CD4-positive, alpha-beta T cell treated with Interleukin-6 for 4 hours (primary cell): Measurements from ENCODE around the gene OCIAD2.
"Not testable (repeated sequence)": the region's sequence is repeated elsewhere in the genome, so short reads cannot be mapped to it uniquely, and the experiment has no call there.

ENCODE experiments used
- DNase-seq: peaks from one replicate; pipeline ENCODE4 v3.0.0-alpha.2; 2020; ENCODE audit warnings: mixed read lengths

The OCIAD2 gene

DNA sequence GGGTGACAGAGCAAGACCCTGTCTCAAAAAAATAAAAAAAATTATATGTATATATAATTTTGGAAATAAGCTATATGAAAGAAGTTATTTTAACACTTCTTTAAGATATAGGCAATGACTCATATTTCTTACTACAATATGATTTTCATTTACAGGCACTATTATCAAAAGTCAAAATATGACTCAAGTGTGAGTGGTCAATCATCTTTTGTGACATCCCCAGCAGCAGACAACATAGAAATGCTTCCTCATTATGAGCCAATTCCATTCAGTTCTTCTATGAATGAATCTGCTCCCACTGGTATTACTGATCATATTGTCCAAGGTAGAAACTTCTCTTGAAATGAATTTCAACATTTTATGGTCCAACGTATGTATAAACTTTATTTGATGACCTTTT, 54.9 kb downstream of the OCIAD2 start:
- no peak for DNase-seq

DNA sequence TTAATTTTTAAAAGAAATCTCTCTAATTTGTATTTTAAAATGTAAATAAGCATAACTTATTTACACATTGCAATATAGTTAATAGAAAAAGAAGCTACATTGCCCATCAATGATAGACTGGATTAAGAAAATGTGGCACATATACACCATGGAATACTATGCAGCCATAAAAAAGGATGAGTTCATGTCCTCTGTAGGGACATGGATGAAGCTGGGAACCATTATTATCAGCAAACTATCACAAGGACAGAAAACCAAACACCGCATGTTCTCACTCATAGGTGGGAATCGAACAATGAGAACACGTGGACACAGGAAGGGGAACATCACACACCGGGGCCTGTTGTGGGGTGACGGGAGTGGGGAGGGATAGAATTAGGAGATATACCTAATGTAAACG, 57.8 kb downstream of the OCIAD2 start:
- DNase-seq = not testable (repeated sequence)

GRCh38 chr4:48844843-48845242, 61.7 kb downstream of the OCIAD2 start:
- no peak for DNase-seq

DNA sequence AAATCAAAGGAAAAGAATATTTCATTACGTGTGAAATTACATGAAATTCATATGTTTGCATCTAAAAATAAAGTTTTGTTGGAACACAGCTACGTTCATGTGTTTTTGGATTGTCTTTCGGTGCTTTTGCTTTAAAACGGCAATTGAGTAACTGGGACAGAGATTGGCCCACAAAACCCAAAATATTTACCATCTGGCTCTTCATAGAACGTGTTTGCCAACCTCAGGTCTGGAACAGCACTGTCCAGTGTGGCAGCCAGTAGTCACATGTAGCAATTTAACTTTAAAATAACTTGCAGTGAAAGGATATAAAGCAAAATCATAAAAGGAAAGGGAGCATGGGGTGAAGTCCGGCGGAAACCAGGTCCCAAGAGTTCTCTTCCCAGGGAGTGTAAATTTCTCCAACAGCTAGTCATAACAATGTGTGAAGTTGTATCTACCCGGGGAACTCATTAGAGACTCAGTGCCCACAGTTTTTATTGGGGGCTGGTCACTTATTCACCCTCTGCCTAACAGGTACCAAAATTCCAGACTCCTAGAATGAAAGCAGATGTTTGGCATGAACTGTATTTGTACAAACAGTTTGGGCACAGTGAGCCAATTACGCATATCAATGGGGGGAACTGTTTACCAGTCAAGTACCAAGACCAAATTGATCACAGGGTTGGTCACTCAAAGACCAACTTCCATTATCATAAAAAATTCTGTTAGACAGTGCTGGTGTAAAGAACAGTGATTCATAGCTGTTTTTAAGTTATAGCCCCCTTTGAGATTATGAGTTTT, 65.3 kb downstream of the OCIAD2 start:
- DNase-seq = no peak

- DNase-seq = no peak
Measured at GRCh38 chr4:48836658-48837057, 69.9 kb downstream of the OCIAD2 start.
